Fibroblast of skin of right quadriceps (primary cell): ENCODE results near the gene ADAMTSL3.

Source experiments
- DNase-seq: peaks from one replicate; pipeline ENCODE4 v3.0.0-alpha.2; 2013

The ADAMTSL3 gene

DNA sequence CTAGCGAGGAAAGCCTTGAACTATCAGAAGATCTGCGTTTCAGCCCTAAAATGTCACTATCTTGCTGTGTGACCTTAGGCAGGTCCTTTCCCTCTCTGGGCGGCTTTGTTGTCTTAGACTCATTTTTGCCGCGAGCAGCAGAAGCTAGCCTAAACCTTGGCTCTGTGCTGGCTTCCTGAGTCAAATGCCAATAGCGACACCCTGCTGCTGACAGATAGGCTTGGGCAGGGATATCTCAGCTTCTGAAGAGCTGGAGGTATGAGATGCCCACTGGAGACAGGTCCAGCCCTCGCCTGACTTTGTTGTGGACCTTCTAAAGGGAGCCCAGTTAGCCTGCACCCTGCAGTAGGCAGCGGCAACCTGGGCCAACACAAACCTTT is 1.3 kb downstream of the ADAMTSL3 start:
- no peak for DNase-seq

DNA sequence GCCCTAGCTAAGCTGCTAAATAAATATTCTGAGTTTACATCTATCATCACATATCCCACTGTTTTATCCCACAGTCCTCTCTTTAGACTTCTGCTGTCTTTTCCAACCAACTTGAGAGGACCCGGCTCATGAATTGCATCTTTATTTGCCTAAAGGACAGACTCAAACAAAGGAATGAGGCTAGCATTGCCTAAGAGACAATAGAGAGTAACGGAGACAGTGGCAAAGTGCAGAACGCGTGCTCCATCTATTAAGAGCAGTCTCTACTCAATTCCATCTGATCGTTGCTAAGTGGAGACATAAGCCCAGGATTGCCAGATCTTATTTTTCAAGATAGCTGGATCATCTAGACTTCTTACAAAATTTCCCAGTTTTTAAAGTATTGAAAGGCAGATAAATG is 2.3 kb downstream of the ADAMTSL3 start:
- no peak for DNase-seq

DNA sequence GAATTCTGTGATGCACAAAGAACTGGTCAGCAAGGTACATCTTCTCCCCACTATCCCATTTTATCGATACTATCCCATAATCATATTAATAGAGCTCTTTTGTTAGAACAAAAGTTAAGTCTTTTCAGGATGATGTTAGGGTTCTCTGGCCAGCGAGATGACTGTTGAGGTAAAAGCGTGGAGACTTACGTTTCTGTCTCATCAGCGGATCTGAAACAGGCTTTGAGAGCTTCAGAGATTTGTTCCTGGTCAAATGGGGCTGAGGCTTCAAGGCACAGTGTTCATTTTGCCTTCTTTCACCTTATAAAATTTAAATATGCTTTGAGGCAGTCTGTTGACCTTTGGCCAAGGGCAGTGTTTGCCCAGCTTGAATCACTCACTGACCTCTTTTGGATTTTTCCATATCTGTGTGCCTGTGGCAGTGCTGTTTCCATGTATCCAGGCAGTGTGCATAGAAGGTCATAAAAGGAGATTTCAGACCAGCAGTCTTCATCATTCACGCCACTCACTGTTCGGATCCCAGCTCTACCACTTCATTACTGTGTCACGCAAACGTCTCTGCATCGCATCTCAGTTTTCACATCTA is 3.1 kb downstream of the ADAMTSL3 start:
- DNase-seq, result no peak

DNA sequence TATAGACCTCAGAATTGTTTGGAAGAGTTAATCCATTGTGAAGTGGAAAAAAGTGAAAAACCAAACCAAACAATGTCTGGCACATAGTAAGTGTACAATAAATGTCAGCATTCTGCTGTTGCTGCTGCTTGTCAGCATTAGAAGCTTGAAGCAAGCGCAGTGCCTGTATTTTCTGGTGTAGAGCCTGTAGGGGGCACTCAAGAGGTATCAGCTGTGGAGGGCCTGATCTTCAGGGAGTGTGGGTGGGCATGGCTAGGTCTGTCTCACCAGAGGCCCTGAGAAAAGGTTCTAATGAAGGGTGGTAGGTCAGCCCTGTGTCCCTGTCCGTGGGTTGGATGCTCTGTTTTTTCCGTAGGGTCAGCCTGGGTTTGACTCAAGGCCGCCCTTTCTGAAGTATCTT is 3.6 kb downstream of the ADAMTSL3 start:
- no peak for DNase-seq

DNA sequence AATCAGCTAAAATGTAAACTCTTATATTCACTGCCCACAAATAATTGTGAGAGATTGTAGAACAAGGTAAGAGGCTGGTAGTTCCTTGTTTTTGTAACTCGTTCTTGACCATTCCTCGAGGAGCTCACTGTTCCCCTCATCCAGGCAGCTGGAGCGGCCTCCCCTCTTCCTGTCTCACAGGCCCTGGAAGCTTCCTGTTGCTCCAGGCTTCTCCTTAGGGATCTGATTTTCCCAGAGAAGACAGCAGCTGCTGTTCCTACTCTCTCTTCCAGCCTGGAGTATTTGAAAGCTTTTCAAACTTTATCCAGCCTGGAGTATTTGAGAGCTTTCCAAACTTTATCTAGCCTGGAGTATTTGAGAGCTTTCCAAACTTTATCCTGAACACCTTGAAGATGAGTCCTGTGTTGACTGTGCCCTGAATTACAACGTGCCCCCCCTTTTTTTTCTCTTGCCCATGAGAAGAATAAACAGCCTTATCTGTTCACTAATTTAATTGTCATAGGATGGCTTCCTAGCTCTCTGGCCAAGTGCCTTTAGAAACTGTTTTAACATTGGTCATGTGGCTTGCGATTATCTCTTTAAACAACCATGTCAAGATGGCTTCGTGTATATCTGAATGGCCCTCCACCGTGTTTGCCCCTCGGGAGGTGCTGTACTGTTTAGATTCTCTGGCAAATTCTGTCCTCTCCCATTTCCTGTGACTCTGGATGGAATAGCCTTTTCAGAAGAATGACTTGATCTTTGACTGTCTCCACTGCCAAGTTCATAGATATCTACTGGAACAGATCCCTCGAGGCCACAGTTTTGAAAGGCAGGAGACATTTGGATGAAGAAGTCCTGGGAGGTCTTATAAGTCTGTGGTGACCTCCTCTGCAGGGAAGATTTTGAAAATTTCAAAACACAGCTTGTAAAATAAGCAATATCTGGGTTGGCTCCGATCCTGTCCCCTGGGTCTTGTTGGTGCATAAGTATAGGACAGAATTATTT is 4.8 kb downstream of the ADAMTSL3 start:
- no peak for DNase-seq

DNA sequence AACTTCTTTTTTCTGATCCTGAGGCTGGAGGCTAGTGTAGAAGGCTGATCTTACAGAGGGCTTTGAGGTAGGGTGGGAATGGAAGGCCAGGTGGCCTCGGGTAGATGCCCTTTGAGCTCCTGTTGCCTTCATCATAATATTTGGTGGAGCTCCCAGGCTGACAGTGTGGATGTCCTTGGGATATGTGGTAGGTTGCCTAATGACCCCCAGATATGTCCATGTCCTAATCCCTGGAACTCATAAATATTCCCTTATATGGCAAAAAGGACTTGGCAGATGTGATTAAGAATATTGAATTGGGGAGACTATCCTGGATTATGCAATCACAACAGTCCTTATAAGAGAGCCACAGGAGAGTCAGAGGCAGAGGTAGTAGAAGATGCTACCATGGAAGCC is 5.5 kb downstream of the ADAMTSL3 start:
- DNase-seq, result no peak

DNA sequence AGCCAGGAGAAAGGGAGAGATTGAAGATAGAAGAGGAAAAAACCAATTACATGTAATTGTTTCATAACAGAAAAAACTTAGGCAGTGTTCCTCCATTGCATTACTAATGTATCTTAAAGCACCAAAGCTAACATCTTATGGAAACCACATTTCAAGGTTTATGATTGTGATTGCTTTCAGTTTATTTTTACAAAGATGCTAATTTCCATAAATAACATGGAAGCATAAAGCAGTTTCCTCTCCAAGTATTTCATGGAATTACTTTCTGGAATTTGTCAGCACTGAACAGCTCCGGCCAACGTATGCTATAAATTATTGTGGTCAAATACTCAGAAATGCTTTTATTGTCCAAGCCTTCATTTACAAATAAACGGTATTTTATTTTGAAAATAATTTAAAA is 11.6 kb downstream of the ADAMTSL3 start:
- no peak for DNase-seq

DNA sequence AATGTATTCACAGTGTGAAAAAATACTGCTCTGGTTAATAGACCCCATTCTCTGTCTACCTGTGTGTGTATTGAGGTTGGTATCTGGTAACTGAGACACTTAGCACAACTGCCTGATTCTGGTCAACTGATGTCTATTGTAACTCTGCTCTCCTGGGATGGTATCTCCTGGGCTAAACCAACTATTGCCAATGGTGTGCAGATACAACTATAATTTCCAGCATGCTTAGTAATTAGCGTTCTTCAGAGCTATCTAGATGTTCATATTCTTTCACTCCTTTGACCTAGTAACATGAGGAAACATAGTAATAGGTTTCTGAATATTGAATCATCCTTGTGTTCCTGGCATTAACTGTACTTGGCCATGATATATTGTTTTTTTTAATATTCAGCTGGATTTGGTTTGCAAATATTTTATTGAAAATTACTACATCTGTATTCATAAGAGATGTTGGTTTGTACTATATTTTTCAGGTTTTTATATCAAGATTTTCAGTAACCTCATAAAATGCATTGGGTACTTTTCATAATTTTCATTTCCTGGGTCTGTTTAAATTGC is 16.8 kb downstream of the ADAMTSL3 start:
- no peak for DNase-seq

DNA sequence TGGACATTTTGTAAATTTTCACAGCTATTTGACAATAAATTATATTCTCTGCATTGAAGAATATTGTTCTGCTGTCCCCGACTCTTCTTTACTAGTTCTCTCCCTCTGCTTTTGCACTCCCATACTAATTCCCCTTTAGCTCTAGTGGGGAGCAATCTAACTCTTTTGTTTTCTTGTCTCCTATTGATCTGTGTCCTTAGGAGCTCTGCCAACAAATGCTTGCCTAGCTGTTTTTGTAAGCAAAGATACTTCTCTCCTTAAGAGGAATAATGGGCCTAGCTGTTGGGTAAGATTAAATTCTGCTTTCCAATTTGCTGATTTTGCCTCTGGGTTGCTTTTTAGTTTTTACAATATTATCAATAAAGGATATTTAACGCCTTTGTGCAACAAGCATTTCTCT is 17.7 kb downstream of the ADAMTSL3 start:
- DNase-seq, result no peak

DNA sequence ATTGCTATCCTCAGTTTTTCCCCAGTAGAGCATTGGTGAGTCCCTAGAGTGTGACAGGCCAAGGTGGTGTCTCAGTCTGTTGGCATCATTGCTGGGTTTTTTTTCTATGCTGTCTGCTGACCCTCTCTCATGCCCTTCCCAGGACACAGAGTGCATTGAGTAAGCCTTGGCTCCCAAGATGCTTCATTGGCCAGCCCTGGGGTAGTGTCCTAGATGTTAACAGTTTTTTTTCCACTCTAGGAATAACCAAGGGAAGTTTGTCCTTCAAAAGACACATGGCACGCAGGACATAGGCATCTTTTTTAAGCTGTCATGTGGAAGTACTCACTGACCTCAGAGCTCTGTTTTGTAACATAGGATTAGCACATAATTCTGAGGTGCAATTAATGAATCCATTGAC is 19.5 kb downstream of the ADAMTSL3 start:
- DNase-seq, result no peak

DNA sequence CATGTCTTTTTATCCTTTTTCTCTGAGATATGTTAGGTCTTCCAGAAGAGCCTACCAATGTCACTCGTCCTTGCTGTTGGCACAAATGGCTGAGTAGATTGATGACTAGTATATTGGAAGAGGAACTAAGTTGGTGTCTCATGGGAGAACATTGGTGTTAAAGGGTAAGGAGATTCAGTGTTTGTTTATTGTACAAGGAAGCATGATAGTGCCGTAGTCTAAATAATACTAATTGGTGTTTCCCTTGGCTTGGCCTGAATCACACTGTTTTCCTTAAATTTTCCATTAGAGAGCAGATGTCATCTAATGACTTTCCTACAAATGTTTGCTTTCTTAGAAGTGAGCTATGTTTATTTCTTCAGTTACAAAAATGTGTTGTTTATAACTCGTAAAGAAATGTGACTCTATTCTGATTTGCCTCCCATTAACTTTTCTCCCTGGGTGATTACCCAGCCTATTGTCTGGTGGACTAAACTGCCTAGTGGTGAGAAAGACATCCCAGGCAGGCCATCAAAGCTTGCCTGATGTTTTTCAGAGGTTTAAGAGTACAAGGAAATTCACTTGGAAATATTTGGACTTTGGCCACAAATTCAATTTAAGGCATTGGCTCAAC is 28.7 kb downstream of the ADAMTSL3 start:
- DNase-seq, result no peak

DNA sequence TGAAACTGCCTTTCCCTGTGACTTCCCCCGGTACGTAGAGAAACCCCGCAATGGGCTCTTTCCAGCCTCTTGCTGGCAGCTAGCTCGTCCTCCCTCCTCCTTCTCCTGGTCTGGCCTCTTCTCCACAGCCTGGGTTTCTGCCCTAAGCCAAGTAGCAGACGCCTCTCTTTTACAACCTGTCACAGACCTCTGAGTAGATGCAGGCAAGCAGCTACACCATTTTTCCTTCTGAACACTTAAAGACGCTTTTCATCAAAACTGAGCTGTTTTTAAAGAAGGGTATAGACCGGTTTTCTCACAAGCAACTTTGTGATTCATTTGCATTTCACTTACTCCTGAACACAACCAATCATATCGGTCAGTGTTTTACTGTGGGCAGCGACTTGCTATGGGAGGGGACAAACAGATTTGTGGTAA is 32.0 kb downstream of the ADAMTSL3 start:
- DNase-seq, result no peak

DNA sequence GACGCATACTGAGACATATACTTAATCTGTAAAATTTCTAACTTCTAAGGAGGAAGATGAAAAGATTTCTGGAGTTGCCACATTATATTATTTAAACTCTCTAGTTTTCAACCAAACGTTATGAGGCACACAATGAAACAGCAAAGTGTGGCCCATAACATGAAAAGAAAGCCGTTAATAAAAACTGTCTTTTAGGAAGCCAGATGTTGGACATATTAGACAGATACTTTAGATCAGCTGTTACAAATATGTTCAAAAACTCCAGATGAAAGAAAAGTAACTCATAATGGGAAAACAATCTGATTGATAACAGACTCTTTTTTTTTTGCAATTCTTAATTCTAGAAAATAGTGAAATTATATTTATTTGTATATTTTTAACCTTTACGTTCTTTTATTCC is 34.3 kb downstream of the ADAMTSL3 start:
- no peak for DNase-seq

DNA sequence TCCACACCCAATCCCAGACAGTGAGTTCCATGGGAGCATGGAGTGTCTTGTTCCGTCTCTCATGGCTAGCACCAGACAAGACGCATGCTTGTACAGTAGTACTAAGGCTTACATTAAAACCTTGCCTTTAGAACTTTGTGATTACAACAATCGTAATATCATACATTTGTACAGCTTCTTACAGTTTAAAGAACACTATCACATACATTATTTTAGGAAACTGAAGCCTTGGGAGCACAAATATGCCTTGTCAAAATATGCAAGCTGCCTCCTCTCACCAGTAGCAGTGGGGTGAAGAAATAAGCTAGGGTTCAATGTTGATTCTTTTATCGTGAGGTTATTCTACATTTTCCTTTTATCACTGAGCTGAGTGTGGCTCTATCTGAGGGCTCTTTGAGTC is 36.8 kb downstream of the ADAMTSL3 start:
- DNase-seq, result no peak

DNA sequence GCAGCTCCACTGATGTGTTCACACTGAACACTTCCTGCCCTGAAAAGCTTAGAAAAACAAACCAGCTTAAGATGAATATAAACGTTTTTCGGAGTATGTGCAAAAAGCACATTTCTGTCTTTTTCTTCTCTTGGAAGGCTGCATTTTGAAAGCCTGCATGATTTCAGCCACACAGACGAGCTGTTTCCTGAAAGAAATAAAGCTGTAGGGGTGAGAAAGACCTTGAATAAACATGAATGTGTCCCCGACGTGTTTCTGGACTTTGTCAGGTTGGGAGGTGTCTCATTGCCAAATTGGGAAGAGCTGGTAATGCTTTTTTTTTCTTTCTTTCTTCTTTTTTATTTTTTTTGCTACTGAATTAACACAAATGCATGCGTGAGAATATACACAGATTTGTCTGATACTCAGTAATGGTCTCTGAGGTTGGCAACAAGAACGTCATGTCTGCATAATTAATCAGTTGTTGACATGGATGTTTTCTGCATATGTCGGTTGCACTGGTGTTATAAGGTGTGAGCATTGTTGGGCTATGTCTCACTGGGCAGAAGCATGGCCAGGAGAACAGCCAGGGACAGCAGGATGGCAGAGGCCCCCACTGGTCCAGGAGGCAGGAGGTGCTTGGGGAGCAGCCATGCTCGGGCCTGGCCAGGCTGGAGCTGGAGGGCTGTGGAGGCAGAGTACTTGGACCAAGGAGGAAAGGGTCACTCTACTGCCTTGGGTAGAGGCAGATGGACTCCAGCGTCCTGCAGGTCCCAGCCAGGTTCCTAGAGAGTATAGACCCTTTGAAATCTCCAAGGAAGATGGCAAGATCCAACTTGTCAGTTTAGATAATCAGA is 39.0 kb downstream of the ADAMTSL3 start:
- no peak for DNase-seq

DNA sequence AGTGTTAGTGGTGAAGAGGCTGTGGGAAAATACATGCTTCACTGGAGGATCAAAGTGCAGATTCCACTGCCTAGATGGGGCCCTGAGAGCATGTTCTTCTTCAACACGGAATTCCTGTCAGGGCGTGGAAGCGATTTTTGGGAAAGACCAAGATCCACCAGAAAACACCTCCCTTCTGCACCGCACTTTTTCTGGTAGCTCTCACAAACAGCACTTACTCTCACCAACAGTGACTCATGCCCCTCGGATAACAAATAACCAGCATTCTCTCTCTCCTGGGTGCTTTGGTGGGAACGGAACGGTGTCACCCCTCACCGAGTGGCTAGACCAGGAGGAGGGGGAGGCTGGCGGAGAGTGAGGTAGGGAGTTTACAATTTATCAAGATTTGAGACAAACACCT is 40.1 kb downstream of the ADAMTSL3 start:
- DNase-seq, result peak; percentile 21

DNA sequence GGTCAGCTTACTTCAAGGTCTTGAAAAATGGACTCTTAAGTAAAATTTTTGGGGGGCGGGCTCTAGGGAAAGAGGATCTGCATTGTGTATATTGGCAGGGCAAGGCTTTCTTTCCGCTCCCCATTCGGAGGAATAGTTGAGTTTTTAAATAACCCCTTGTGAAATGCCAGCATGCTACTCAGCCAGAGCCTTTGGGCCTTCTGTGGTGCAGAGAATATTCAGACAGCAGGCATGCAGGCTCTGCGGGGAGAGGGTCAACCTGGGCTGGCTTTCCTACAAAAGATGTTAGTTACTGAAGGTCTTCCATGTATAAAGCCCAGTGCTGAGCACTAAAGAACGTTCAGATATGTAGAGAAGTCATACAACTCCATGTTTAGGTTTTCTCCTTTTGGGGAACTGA is 40.6 kb downstream of the ADAMTSL3 start:
- DNase-seq, result no peak

DNA sequence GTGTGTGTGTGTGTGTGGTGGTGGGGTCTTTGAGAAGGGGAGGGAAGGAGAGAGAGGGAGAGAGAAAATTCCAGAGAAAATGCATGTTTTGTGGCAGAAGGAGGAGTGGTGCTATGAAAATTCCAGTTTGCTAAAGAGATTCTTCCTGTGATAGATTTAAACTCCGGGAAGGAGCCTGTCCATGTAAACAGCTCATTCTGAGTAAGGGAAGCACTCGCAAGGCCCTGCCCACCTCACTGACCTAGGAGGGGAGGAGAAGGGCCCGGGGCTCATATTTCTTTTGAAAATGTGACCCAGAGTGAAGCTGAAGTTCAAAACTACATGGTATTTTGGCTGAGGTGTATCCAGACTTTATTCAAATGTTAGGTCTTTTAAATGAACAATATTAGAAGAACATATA is 41.3 kb downstream of the ADAMTSL3 start:
- no peak for DNase-seq

DNA sequence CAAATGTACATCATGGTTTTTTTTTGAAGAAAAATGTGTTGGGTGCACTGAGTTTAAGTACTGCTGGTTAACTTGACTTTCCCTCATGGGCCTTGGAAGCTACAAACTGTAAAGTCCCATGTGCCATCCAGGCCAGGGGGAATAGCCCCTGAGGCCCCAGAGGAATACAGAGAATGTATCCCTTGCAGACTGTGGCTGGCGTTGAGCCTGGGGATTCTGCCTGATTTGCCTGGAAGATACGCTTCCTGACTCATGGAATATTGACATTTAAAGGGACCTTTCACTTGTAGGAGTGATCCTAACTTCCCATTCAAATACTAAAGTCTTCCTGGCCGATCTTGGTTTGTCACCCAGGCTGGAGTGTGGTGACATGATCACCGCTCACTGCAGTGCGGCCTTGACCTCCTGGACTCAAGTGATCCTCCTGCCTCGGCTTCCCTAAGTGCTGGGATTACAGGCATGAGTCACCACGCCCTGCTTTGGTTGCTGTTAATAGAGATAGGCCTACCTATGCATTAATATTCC is 42.0 kb downstream of the ADAMTSL3 start:
- DNase-seq, result no peak

DNA sequence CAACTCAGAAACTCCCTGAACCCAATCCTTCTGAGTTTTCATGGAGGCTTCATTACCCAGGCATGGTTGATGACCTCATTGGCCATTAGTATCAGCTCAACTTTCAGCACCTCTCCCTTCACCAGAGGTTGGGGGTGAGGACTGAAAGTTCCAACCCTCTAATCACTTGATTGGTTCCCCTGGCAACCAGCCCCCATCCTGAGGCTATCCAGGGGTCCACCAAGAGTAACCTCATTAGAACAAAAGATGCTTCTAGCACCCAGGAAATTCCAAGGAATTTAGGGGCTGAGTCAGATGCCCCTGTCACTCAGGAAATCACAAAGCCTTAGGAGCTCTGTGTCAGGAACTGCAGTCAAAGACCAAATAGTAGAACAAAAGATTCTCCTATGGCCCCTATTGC is 43.8 kb downstream of the ADAMTSL3 start:
- DNase-seq, result no peak

DNA sequence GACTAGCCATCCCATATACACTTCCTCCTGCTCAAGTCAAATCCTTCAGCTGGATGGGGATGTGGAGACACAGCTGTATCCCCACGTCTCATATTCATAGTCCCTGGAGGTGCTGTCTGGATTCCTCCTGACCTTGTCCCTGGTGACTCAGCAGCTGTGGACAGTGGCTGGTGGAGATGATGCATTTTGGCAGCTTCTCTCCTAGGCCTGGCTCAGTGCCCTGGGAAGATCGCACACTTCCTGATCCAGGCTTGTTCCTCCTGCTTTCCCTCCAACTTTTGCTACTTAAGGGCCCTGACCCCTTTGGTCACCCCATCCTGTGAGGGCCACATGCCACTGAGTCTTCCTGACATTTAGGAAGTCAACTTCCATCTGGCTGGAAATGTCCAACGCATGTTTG is 44.4 kb downstream of the ADAMTSL3 start:
- peak; percentile 58 for DNase-seq

DNA sequence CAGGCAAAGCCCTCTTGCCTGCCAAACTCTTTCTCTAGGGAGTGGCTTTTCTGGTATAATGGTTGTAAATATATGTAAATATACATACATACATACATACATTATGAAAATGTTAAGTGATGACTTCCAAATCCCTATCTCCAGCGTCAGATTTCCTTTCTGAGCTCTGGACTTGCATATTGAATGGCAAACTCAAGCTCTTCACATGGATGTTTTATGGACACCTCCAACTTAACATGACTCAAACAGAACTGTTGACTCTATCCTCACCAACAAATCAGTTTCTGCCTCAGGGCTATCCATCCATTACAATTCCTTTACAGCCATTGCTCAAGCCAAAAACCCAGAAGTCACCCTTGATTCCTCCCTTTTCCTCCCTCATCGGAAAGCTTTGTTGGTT is 45.1 kb downstream of the ADAMTSL3 start:
- no peak for DNase-seq

DNA sequence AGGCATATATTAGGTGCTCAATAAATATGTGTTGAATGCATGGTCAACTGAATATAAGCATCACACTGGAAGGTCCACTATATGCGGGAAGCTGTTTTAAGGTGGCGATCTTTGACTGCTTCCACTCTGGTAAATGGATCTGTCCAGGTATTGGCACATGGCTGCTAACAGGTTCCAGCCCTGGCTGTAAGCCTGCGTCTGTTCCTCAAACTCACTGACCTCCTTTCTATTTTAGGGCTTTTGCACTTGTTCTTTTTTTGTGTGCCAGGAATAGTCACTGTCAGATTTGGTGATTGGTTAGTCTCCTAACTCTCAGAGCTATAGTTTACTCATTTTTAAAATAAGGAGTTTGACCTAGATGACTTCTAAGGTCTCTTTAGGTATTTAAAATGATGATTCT is 46.2 kb downstream of the ADAMTSL3 start:
- DNase-seq, result no peak
